Fibroblast of skin of scalp (primary cell): ENCODE results near the gene DPPA3. TPM values are rescaled to one million over a fixed set of nuclear protein-coding genes. Genes with fewer than 3 reads are reported as not detected.
"Not testable (repeated sequence)": the region's sequence is repeated elsewhere in the genome, so short reads cannot be mapped to it uniquely, and the experiment has no call there.

ENCODE experiments used
- DNase-seq: peaks from one replicate; pipeline ENCODE4 v3.0.0-alpha.2; 2013
- polyA plus RNA-seq, 2 experiments: library from polyadenylated mRNA; unstranded; fragments of 120-200 nt; gene quantifications; one replicate each; pipeline ENCODE4 v1.2.1, GENCODE V29; 2013; ENCODE audit not compliant: insufficient read length in 2 of 2

The DPPA3 gene
- polyA plus RNA-seq (2013, experiment 1 of 2; ENCODE audit: insufficient read length) = not detected
- not detected for polyA plus RNA-seq (2013, experiment 2 of 2; ENCODE audit: insufficient read length)

- DNase-seq = no peak
Measured at GRCh38 chr12:7711133-7711532, at the start of gene DPPA3. Gene DPPA3 (plus strand): TSS chr12:7711433. CDS start chr12:7711571, 138 bp downstream.

GRCh38 chr12:7661741-7662140 lies 49.5 kb upstream of the DPPA3 start:
- DNase-seq = no peak

- no peak for DNase-seq
Measured at GRCh38 chr12:7666595-7666994, 44.6 kb upstream of the DPPA3 start.

- peak; percentile 5 for DNase-seq
Measured at GRCh38 chr12:7667125-7667524, 44.1 kb upstream of the DPPA3 start.

GRCh38 chr12:7668171-7668570 lies 43.1 kb upstream of the DPPA3 start:
- no peak for DNase-seq

GRCh38 chr12:7675455-7675854 lies 35.8 kb upstream of the DPPA3 start:
- DNase-seq = not testable (repeated sequence)

- DNase-seq = peak; percentile 50
Measured at GRCh38 chr12:7677432-7677888, 33.8 kb upstream of the DPPA3 start.

GRCh38 chr12:7678744-7679143 lies 32.5 kb upstream of the DPPA3 start:
- DNase-seq = no peak

GRCh38 chr12:7679251-7680045 lies 31.8 kb upstream of the DPPA3 start:
- no peak for DNase-seq

GRCh38 chr12:7681535-7681934 lies 29.7 kb upstream of the DPPA3 start:
- no peak for DNase-seq

GRCh38 chr12:7693793-7694192 lies 17.4 kb upstream of the DPPA3 start:
- no peak for DNase-seq

GRCh38 chr12:7694556-7695236 lies 16.5 kb upstream of the DPPA3 start:
- no peak for DNase-seq

GRCh38 chr12:7695237-7695560 lies 16.0 kb upstream of the DPPA3 start:
- no peak for DNase-seq

- DNase-seq = peak; percentile 26
Measured at GRCh38 chr12:7695566-7696197, 15.6 kb upstream of the DPPA3 start, which contains the start of gene GDF3. Gene GDF3 (minus strand): TSS chr12:7695775. CDS start chr12:7695728, 47 bp downstream.

GRCh38 chr12:7705846-7706245 lies 5.4 kb upstream of the DPPA3 start:
- no peak for DNase-seq

GRCh38 chr12:7709969-7710675 lies 1.1 kb upstream of the DPPA3 start:
- no peak for DNase-seq

GRCh38 chr12:7712841-7713442 lies 1.7 kb downstream of the DPPA3 start:
- no peak for DNase-seq

- DNase-seq = peak; percentile 24
Measured at GRCh38 chr12:7716381-7716780, 5.1 kb downstream of the DPPA3 start.

- DNase-seq = no peak
Measured at GRCh38 chr12:7719946-7720730, 8.9 kb downstream of the DPPA3 start.

GRCh38 chr12:7723926-7724325 lies 12.7 kb downstream of the DPPA3 start:
- no peak for DNase-seq

GRCh38 chr12:7729746-7730145 lies 18.5 kb downstream of the DPPA3 start:
- peak; percentile 48 for DNase-seq
